ENCODE data around the gene MYBPHL. TPM values are rescaled to one million over a fixed set of nuclear protein-coding genes. Genes with fewer than 3 reads are reported as not detected.

Gene MYBPHL
- total RNA-seq, 1 experiment from 2014 or later = not detected

DNA sequence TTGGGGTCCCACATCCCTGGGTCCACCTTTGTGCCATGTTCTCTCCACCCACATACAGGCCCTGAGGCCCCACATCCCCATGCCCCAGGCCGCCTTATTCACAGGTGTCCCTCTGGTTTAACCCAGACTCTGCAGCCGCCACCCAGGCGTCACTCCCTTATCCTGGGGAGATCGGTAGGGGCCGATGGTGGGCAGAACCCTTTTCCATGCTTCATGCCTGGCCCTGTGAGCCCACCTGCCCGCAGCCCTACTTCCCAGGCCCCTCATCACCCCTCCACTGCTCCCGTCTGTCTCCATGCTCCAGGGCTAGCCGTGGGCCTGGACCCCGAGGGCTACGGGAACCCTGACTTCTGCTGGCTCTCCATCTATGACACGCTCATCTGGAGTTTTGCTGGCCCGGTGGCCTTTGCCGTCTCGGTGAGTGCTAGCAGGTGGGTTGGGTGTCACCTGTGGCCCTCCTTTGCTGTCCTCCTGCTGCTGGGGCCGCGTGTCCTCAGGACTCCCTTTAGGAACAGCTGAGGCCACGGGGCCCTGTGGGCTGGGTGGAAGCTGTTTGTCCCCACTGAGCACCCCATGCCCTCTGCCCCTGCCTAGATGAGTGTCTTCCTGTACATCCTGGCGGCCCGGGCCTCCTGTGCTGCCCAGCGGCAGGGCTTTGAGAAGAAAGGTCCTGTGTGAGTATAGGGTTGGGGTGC, 36.0 kb downstream of the MYBPHL start:
- H3K4me3 ChIP-seq = no peak overlapping the region
- H3K36me3 ChIP-seq = no peaks in the 10 kb centered on the region; the same call in 1 of the 2 replicates
- DNase-seq (ENCODE audit: low read depth in 1 of 2, low spot score in 2 of 2) = peak in 1 of 2 experiments; percentile 45
- no peaks in the 10 kb centered on the region for H3K9me3 ChIP-seq (replicated peaks)
- peaks cover 16% of the 10 kb centered on the region for H3K4me1 ChIP-seq (replicated peaks)
- no peak overlapping the region for H3K27ac ChIP-seq
- no peaks in the 10 kb centered on the region for H3K27me3 ChIP-seq (replicated peaks)

DNA sequence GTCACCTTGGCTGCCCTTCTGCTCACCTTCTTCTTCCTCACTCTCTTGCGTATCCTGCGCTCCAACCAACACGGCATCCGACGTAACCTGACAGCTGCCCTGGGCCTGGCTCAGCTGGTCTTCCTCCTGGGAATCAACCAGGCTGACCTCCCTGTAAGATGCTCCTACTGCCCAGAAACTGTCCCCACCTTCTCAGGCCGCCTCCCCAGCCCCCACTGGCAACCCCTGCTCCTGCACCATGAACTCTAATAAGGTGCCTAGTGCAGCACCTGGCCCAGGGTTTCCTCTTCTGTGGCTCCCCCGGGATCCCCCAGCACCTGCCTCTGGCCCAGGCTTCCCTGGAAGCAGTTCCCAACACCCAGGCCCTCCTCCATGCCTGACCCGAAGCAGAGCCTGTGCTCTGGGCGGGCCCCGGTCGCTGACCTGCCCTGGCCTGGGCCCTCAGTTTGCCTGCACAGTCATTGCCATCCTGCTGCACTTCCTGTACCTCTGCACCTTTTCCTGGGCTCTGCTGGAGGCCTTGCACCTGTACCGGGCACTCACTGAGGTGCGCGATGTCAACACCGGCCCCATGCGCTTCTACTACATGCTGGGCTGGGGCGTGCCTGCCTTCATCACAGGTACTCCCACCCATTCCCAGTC, 36.7 kb downstream of the MYBPHL start:
- no peaks in the 10 kb centered on the region for H3K9me3 ChIP-seq (replicated peaks)
- H3K27ac ChIP-seq = no peak overlapping the region
- no peak overlapping the region for H3K4me3 ChIP-seq
- no peaks in the 10 kb centered on the region for H3K27me3 ChIP-seq (replicated peaks)
- DNase-seq (ENCODE audit: low read depth in 1 of 2, low spot score in 2 of 2) = peak in 1 of 2 experiments; percentile 36
- no peaks in the 10 kb centered on the region; the same call in 1 of the 2 replicates for H3K36me3 ChIP-seq
- peaks cover 9% of the 10 kb centered on the region for H3K4me1 ChIP-seq (replicated peaks)

GRCh38 chr1:109269212-109269980, 37.4 kb downstream of the MYBPHL start:
- Histone ChIP-seq H3K9me3 (replicated peaks) (no peaks in the 10 kb centered on the region), H3K27ac (no peak overlapping the region), H3K4me3 (no peak overlapping the region), H3K4me1 (replicated peaks) (peaks cover 2% of the 10 kb centered on the region), H3K36me3 (no peaks in the 10 kb centered on the region; the same call in 1 of the 2 replicates), H3K27me3 (replicated peaks) (no peaks in the 10 kb centered on the region)
- peak in 1 of 2 experiments; percentile 42 for DNase-seq (ENCODE audit: low read depth in 1 of 2, low spot score in 2 of 2)

DNA sequence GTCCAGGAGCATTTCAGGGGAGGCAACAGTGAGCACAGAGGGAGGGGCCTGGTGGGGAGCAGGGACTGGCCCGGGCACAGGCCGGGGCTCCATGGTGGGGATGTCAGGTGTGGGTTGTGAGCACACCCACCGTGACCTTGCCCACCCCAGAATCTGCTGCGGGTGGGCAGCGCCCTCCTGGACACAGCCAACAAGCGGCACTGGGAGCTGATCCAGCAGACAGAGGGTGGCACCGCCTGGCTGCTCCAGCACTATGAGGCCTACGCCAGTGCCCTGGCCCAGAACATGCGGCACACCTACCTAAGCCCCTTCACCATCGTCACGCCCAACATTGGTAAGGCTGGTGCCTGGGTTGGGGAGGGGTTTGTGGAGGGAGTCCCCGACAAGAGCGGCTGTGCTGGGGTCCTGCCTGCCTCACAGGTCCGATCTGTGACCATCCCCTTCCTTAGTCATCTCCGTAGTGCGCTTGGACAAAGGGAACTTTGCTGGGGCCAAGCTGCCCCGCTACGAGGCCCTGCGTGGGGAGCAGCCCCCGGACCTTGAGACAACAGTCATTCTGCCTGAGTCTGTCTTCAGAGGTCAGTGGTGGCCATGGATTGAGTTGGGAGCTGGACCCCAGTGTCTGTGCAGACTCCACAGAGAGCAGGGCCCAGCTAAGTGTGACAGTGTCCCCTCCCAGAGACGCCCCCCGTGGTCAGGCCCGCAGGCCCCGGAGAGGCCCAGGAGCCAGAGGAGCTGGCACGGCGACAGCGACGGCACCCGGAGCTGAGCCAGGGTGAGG, 38.2 kb downstream of the MYBPHL start:
- Histone ChIP-seq H3K9me3 (replicated peaks) (no peaks in the 10 kb centered on the region), H3K4me1 (replicated peaks) (no peaks in the 10 kb centered on the region), H3K4me3 (no peak overlapping the region), H3K27ac (no peak overlapping the region), H3K36me3 (no peaks in the 10 kb centered on the region; the same call in 1 of the 2 replicates), H3K27me3 (replicated peaks) (no peaks in the 10 kb centered on the region)
- no peak for DNase-seq (ENCODE audit: low read depth in 1 of 2, low spot score in 2 of 2)

DNA sequence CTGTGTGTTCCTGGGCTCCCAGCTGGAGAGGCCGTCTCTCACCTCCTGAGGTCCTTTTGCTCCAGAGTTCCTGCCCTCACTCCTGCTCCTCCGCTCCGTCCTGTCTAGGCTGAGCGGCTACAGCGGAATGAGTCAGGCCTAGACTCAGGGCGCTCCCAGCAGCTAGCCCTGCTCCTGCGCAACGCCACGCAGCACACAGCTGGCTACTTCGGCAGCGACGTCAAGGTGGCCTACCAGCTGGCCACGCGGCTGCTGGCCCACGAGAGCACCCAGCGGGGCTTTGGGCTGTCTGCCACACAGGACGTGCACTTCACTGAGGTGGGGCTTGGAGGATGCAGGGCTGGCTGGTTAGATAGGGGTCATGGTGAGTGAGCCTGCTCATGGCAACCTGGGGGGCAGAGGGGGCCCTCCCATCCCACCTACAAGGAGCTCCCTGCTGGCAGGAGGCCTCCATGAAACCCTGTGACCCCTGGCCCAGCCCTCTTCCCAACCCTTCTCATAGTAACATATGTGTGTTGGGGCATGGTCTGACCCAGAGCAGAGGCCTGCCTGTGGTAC, 39.0 kb downstream of the MYBPHL start:
- DNase-seq (ENCODE audit: low read depth in 1 of 2, low spot score in 2 of 2) = peak in 1 of 2 experiments; percentile 41
- H3K4me1 ChIP-seq (replicated peaks) = no peaks in the 10 kb centered on the region
- H3K27me3 ChIP-seq (replicated peaks) = no peaks in the 10 kb centered on the region
- H3K4me3 ChIP-seq = no peak overlapping the region
- H3K36me3 ChIP-seq = no peaks in the 10 kb centered on the region
- H3K27ac ChIP-seq = no peak overlapping the region
- H3K9me3 ChIP-seq (replicated peaks) = 0 out of 2 replicates have a peak, but pooled peaks cover 3% of the 10 kb centered on the region

- DNase-seq (ENCODE audit: low read depth in 1 of 2, low spot score in 2 of 2) = no peak
- Histone ChIP-seq H3K4me1 (replicated peaks) (no peaks in the 10 kb centered on the region), H3K9me3 (replicated peaks) (0 out of 2 replicates have a peak, but pooled peaks cover 3% of the 10 kb centered on the region), H3K27ac (no peak overlapping the region), H3K27me3 (replicated peaks) (no peaks in the 10 kb centered on the region), H3K36me3 (no peaks in the 10 kb centered on the region), H3K4me3 (no peak overlapping the region)
Observed at GRCh38 chr1:109266965-109267364, 39.8 kb downstream of the MYBPHL start.

DNA sequence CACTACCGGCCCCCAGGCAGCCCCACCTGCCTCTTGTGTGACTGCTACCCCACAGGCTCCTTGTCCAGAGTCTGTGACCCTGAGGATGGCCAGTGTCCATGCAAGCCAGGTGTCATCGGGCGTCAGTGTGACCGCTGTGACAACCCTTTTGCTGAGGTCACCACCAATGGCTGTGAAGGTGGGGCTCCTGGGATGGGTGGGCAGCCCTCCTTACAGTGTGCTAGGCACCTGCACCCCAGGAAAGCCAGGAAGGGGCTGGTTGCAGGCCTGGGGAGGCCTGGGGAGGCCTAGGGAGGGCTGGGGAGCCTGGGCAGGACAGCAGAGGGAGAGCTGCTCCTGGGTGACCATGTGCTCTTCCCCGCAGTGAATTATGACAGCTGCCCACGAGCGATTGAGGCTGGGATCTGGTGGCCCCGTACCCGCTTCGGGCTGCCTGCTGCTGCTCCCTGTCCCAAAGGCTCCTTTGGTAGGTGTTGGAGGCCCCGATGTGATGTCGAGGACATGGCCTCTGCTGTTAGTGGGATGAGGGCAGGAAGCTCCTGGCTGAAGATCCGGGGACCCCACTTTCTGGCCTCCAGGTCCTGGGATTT, 41.0 kb downstream of the MYBPHL start:
- H3K4me1 ChIP-seq (replicated peaks) = no peaks in the 10 kb centered on the region
- H3K36me3 ChIP-seq = no peaks in the 10 kb centered on the region
- H3K9me3 ChIP-seq (replicated peaks) = 0 out of 2 replicates have a peak, but pooled peaks cover 3% of the 10 kb centered on the region
- no peaks in the 10 kb centered on the region for H3K27me3 ChIP-seq (replicated peaks)
- H3K27ac ChIP-seq = no peak overlapping the region
- H3K4me3 ChIP-seq = no peak overlapping the region
- peak in 1 of 2 experiments; percentile 31 for DNase-seq (ENCODE audit: low read depth in 1 of 2, low spot score in 2 of 2)

GRCh38 chr1:109265016-109265415, 41.8 kb downstream of the MYBPHL start:
- Histone ChIP-seq H3K4me1 (replicated peaks) (no peaks in the 10 kb centered on the region), H3K27me3 (replicated peaks) (no peaks in the 10 kb centered on the region), H3K9me3 (replicated peaks) (0 out of 2 replicates have a peak, but pooled peaks cover 3% of the 10 kb centered on the region), H3K27ac (no peak overlapping the region), H3K36me3 (no peaks in the 10 kb centered on the region), H3K4me3 (no peak overlapping the region)
- no peak for DNase-seq (ENCODE audit: low read depth in 1 of 2, low spot score in 2 of 2)

DNA sequence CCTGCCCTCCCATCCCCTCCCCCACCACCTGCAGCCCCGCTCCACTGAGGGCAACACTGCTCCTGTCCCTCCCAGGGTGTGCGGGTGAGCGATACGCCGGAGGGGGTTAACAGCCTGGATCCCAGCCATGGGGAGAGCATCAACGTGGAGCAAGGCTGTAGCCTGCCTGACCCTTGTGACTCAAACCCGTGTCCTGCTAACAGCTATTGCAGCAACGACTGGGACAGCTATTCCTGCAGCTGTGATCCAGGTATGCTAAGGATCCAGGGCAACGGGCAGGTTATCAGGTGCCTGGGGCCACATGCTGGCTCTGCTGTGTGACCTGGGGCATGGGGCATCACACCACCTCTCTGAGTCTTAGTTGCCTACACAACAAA, 42.4 kb downstream of the MYBPHL start:
- Histone ChIP-seq H3K36me3 (no peaks in the 10 kb centered on the region), H3K9me3 (replicated peaks) (0 out of 2 replicates have a peak, but pooled peaks cover 3% of the 10 kb centered on the region), H3K27me3 (replicated peaks) (no peaks in the 10 kb centered on the region), H3K4me3 (no peak overlapping the region), H3K4me1 (replicated peaks) (no peaks in the 10 kb centered on the region), H3K27ac (no peak overlapping the region)
- DNase-seq (ENCODE audit: low read depth in 1 of 2, low spot score in 2 of 2) = no peak

GRCh38 chr1:109263597-109264378, 43.0 kb downstream of the MYBPHL start:
- DNase-seq (ENCODE audit: low read depth in 1 of 2, low spot score in 2 of 2) = peak; percentile 80 to 97
- 0 out of 2 replicates have a peak, but pooled peaks cover 3% of the 10 kb centered on the region for H3K9me3 ChIP-seq (replicated peaks)
- H3K4me3 ChIP-seq = no peak overlapping the region
- no peaks in the 10 kb centered on the region for H3K36me3 ChIP-seq
- H3K27me3 ChIP-seq (replicated peaks) = no peaks in the 10 kb centered on the region
- no peak overlapping the region for H3K27ac ChIP-seq
- no peaks in the 10 kb centered on the region for H3K4me1 ChIP-seq (replicated peaks)

GRCh38 chr1:109263234-109263596, 43.6 kb downstream of the MYBPHL start:
- no peaks in the 10 kb centered on the region for H3K36me3 ChIP-seq
- H3K27ac ChIP-seq = no peak overlapping the region

More at GRCh38 chr1:109263234-109263596, 43.6 kb downstream of the MYBPHL start:
- DNase-seq (ENCODE audit: low read depth in 1 of 2, low spot score in 2 of 2) = no peak
- Histone ChIP-seq H3K9me3 (replicated peaks) (0 out of 2 replicates have a peak, but pooled peaks cover 3% of the 10 kb centered on the region), H3K27me3 (replicated peaks) (no peaks in the 10 kb centered on the region), H3K4me3 (no peak overlapping the region), H3K4me1 (replicated peaks) (no peaks in the 10 kb centered on the region)

Measured in SJSA1 (cell line).